ENCODE data around the gene FCHO1.

FCHO1 gene

GRCh38 chr19:17802137-17802858 lies 51.0 kb downstream of the FCHO1 start:
- in situ Hi-C loops (cut with MboI; ENCODE audit: low sequenced_read_pairs, unreplicated experiment) = no loop called here
- DNase-seq (ENCODE audit: low spot score) = no peak
- no peak for TF ChIP-seq CTCF (IDR thresholded peaks at IDR 0.05; ENCODE audit: borderline replicate concordance, control extremely low read depth, extremely low read depth, insufficient read depth, missing control alignments)

GRCh38 chr19:17803264-17803896 lies 52.1 kb downstream of the FCHO1 start:
- DNase-seq (ENCODE audit: low spot score) = no peak
- TF ChIP-seq CTCF (IDR thresholded peaks at IDR 0.05; ENCODE audit: borderline replicate concordance, control extremely low read depth, extremely low read depth, insufficient read depth, missing control alignments) = no peak
- in situ Hi-C loops (cut with MboI; ENCODE audit: low sequenced_read_pairs, unreplicated experiment) = no loop called here

- no peak for TF ChIP-seq CTCF (IDR thresholded peaks at IDR 0.05; ENCODE audit: borderline replicate concordance, control extremely low read depth, extremely low read depth, insufficient read depth, missing control alignments)
- no peak for DNase-seq (ENCODE audit: low spot score)
- in situ Hi-C loops (cut with MboI; ENCODE audit: low sequenced_read_pairs, unreplicated experiment) = no loop called here
Observed at GRCh38 chr19:17805427-17805826, 54.1 kb downstream of the FCHO1 start.

- no peak for TF ChIP-seq CTCF (IDR thresholded peaks at IDR 0.05; ENCODE audit: borderline replicate concordance, control extremely low read depth, extremely low read depth, insufficient read depth, missing control alignments)
- DNase-seq (ENCODE audit: low spot score) = no peak
- in situ Hi-C loops (cut with MboI; ENCODE audit: low sequenced_read_pairs, unreplicated experiment) = no loop called here
Observed at GRCh38 chr19:17806945-17807344, 55.7 kb downstream of the FCHO1 start.

GRCh38 chr19:17807731-17808316 lies 56.5 kb downstream of the FCHO1 start:
- no peak for TF ChIP-seq CTCF (IDR thresholded peaks at IDR 0.05; ENCODE audit: borderline replicate concordance, control extremely low read depth, extremely low read depth, insufficient read depth, missing control alignments)
- DNase-seq (ENCODE audit: low spot score) = no peak
- in situ Hi-C loops (cut with MboI; ENCODE audit: low sequenced_read_pairs, unreplicated experiment) = no loop called here

GRCh38 chr19:17811103-17811502 lies 59.8 kb downstream of the FCHO1 start:
- no peak for TF ChIP-seq CTCF (IDR thresholded peaks at IDR 0.05; ENCODE audit: borderline replicate concordance, control extremely low read depth, extremely low read depth, insufficient read depth, missing control alignments)
- in situ Hi-C loops (cut with MboI; ENCODE audit: low sequenced_read_pairs, unreplicated experiment) = no loop called here
- DNase-seq (ENCODE audit: low spot score) = no peak

All from GM13976 (cell line).